ENCODE data around the gene PLTP.

The PLTP gene

GRCh38 chr20:45890985-45891983 lies 20.7 kb downstream of the PLTP start, which contains the start of the genes CTSA and NEURL2 (continued):
- TF ChIP-seq ZNF843 (tag by site-specific recombination; IDR thresholded peaks at IDR 0.05): peak; percentile 77
- no peak for TF ChIP-seq ZNF510 (tag by site-specific recombination; IDR thresholded peaks at IDR 0.05; ENCODE audit: insufficient replicate concordance)
- TF ChIP-seq ZNF140 (tag by site-specific recombination; IDR thresholded peaks at IDR 0.05): no peak
- TF ChIP-seq WT1 (tag by site-specific recombination; IDR thresholded peaks at IDR 0.05): peak; percentile 68
- TF ChIP-seq ZNF23 (tag by site-specific recombination; IDR thresholded peaks at IDR 0.05; ENCODE audit: borderline replicate concordance): no peak
- TF ChIP-seq ZNF837 (tag by site-specific recombination; IDR thresholded peaks at IDR 0.05): no peak
- TF ChIP-seq ZNF37A (tag by site-specific recombination; IDR thresholded peaks at IDR 0.05): no peak
- TF ChIP-seq, protein P1, sequence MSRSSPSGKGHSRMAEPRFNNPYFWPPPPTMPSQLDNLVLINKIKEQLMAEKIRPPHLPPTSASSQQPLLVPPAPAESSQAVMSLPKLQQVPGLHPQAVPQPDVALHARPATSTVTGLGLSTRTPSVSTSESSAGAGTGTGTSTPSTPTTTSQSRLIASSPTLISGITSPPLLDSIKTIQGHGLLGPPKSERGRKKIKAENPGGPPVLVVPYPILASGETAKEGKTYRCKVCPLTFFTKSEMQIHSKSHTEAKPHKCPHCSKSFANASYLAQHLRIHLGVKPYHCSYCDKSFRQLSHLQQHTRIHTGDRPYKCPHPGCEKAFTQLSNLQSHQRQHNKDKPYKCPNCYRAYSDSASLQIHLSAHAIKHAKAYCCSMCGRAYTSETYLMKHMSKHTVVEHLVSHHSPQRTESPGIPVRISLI (tag by site-specific recombination; IDR thresholded peaks at IDR 0.05): no peak
- no peak for TF ChIP-seq ELK4 (IDR thresholded peaks at IDR 0.05; ENCODE audit: borderline replicate concordance, low read depth, low read length)
- no peak for TF ChIP-seq ZNF311 (tag by site-specific recombination; IDR thresholded peaks at IDR 0.05; ENCODE audit: borderline replicate concordance)
- peak; percentile 71; the same call in 1 of the 2 replicates for TF ChIP-seq ZSCAN30 (tag by site-specific recombination; IDR thresholded peaks at IDR 0.05)
- TF ChIP-seq PRDM6 (tag by site-specific recombination; IDR thresholded peaks at IDR 0.05): no peak
- TF ChIP-seq ZNF48 (tag by site-specific recombination; IDR thresholded peaks at IDR 0.05): no peak
- peak; percentile 79 for TF ChIP-seq ZFHX2 (tag by site-specific recombination; conservative IDR thresholded peaks at IDR 0.05)
- TF ChIP-seq BCL11A (tag by site-specific recombination; IDR thresholded peaks at IDR 0.05; ENCODE audit: low read depth): peak; percentile 84
- TF ChIP-seq ZNF148 (tag by site-specific recombination; IDR thresholded peaks at IDR 0.05; ENCODE audit: borderline replicate concordance): no peak
- TF ChIP-seq ZNF174 (tag by site-specific recombination; IDR thresholded peaks at IDR 0.05): no peak
- TF ChIP-seq SP7 (tag by site-specific recombination; IDR thresholded peaks at IDR 0.05): peak; percentile 93
- TF ChIP-seq ATF2 (tag by site-specific recombination; IDR thresholded peaks at IDR 0.05; ENCODE audit: low read depth): no peak
- no peak for TF ChIP-seq ZNF433 (tag by site-specific recombination; IDR thresholded peaks at IDR 0.05; ENCODE audit: low read depth)
- no peak for TF ChIP-seq ZNF350 (tag by site-specific recombination; IDR thresholded peaks at IDR 0.05)
- TF ChIP-seq ZNF561 (tag by site-specific recombination; IDR thresholded peaks at IDR 0.05; ENCODE audit: borderline replicate concordance): peak; percentile 91
- TF ChIP-seq RBAK (tag by site-specific recombination; IDR thresholded peaks at IDR 0.05): no peak
- no peak for TF ChIP-seq ZNF626 (tag by site-specific recombination; IDR thresholded peaks at IDR 0.05)
- TF ChIP-seq ZNF2 (tag by site-specific recombination; IDR thresholded peaks at IDR 0.05): peak; percentile 81; the same call in 1 of the 2 replicates
- no peak for TF ChIP-seq ZNF549 (tag by site-specific recombination; IDR thresholded peaks at IDR 0.05)
- TF ChIP-seq, protein P2, sequence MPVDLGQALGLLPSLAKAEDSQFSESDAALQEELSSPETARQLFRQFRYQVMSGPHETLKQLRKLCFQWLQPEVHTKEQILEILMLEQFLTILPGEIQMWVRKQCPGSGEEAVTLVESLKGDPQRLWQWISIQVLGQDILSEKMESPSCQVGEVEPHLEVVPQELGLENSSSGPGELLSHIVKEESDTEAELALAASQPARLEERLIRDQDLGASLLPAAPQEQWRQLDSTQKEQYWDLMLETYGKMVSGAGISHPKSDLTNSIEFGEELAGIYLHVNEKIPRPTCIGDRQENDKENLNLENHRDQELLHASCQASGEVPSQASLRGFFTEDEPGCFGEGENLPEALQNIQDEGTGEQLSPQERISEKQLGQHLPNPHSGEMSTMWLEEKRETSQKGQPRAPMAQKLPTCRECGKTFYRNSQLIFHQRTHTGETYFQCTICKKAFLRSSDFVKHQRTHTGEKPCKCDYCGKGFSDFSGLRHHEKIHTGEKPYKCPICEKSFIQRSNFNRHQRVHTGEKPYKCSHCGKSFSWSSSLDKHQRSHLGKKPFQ (tag by site-specific recombination; IDR thresholded peaks at IDR 0.05): 0 out of 2 replicates have a peak, but pooled peaks have one; percentile 47
- no peak for TF ChIP-seq ZNF514 (tag by site-specific recombination; IDR thresholded peaks at IDR 0.05)
- no peak for TF ChIP-seq ZNF133 (tag by site-specific recombination; IDR thresholded peaks at IDR 0.05)
- TF ChIP-seq ZBTB20 (tag by site-specific recombination; IDR thresholded peaks at IDR 0.05): peak; percentile 77
